GM12801 (cell line): ENCODE data around the gene PSMD12.

ENCODE experiments used
- TF ChIP-seq, protein P1 (sequence below): IDR thresholded peaks from one replicate; pipeline ENCODE4 v1.5.1; 2011; ENCODE audit warnings: control low read depth; ENCODE audit not compliant: insufficient read length; ENCODE audit errors: extremely low read depth

PSMD12 gene

GRCh38 chr17:67366193-67367157 is at the start of gene PSMD12:
TSS of gene PSMD12 (minus strand) at chr17:67366577. CDS start at chr17:67366519, 58 bp downstream.
- TF ChIP-seq, protein P1, sequence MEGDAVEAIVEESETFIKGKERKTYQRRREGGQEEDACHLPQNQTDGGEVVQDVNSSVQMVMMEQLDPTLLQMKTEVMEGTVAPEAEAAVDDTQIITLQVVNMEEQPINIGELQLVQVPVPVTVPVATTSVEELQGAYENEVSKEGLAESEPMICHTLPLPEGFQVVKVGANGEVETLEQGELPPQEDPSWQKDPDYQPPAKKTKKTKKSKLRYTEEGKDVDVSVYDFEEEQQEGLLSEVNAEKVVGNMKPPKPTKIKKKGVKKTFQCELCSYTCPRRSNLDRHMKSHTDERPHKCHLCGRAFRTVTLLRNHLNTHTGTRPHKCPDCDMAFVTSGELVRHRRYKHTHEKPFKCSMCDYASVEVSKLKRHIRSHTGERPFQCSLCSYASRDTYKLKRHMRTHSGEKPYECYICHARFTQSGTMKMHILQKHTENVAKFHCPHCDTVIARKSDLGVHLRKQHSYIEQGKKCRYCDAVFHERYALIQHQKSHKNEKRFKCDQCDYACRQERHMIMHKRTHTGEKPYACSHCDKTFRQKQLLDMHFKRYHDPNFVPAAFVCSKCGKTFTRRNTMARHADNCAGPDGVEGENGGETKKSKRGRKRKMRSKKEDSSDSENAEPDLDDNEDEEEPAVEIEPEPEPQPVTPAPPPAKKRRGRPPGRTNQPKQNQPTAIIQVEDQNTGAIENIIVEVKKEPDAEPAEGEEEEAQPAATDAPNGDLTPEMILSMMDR, result no peak

DNA sequence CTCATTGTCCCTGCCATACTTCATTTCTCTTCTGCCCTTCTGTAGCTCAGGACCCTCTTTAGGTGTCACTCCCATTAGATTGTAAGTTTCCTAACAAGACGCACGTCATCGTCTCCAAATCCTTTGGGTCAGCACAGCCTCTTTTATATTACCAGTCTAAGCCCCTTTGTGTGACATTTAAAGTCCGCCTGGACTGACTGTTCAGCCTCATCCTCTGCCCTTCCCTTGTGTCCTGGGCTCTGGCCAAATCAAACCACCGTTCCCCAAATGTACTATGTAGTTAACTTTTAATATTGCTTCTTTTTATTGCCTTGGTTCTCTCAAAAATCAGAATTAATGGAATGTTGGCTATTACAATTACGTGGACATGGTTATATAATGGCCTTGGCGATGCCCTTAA is 48.9 kb upstream of the PSMD12 start:
- TF ChIP-seq, protein P1, result no peak

DNA sequence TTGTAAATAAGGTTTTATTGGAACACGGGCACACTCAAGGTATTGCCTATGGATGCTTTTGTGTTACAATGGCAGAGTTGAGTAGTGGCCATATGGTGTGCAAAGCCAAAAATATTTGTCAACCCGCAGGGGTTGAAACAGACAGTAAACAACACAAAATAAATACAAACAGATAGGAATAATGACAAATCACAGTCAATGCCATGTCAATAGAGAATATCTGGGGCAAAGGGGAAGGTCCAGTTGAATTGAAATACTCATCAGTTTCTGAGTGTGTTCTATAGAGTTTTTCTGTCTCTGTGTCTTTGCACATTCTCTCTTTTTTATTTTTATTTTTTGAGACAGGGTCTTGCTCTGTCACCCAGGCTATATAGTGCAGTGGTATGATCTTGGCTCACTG is 48.2 kb upstream of the PSMD12 start:
- TF ChIP-seq, protein P1, result no peak

DNA sequence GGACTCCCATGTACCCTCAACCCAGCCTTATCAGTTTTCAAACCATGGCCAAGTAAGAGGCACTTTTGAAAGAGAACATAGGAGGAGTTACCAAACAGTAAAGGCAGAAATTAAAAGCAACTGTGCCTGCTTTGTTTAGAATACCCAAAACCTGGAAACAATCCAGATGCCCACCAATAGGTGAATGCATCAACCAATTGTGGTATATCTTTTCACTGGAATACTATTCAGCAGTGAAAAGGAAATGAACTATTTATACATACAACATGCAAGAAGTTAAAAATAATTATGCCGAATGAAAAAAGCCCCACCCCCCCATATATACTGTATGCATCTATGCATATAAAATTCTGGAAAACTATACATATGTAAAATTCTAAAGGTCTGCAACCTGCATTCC is 47.8 kb upstream of the PSMD12 start:
- TF ChIP-seq, protein P1, result no peak

GRCh38 chr17:67413388-67413787 is 47.0 kb upstream of the PSMD12 start:
- TF ChIP-seq, protein P1, result no peak

DNA sequence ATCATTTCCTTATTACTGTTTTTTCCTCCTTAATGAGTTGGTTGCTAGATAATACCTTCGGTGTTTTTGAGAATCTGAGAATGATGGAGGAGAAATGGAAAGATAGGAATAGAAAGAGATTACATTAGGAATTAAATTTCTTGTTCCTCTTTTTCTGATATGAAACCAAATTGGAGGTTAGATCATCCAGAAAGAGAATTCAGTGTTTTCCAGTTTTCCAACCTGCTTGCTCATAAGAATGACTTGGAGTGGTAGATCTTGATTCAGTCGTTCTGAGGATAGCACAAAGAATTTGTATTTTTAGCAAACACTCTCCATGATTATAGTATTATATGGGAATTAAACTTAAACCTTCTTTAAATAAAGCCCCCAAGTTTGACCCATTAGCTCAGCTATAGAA is 46.6 kb upstream of the PSMD12 start:
- TF ChIP-seq, protein P1, result no peak

DNA sequence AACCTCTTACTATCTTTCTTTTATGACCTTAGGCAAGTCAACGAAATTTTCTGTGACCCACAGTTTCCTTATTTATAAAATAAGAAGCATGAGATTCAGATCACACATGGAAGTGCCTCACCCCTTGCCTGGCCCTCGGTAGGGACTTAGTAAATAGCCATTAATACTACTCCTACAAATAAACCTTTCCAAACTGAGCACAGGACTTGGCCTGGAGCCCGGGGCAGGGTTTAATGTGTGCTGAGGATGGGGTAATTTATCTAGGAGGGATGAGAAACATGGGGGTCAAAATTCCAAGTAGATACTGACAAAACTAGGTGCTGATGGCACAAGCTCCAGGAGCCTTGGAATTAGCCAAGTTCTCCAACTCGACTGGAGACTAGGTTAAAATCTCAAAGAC is 45.7 kb upstream of the PSMD12 start:
- TF ChIP-seq, protein P1, result no peak
